ENCODE results near the gene TMEM200C. TPM values are rescaled to one million over a fixed set of nuclear protein-coding genes. Genes with fewer than 3 reads are reported as not detected.

TMEM200C gene
- total RNA-seq (2022; extraction: Qiagen RNA extraction): not detected in 5 replicates

GRCh38 chr18:5895299-5895875, at the start of gene TMEM200C:
TMEM200C (minus strand) TSS chr18:5895522; CDS start chr18:5892063, 3,459 bp downstream.

Data from A549 treated with dexamethasone at 1 μM for 4 hours (cell line).